AG09319 (cell line): ENCODE results near the gene GPR78.
"Not testable (repeated sequence)": the region's sequence is repeated elsewhere in the genome, so short reads cannot be mapped to it uniquely, and the experiment has no call there.

Source experiments
- DNase-seq: peaks from one replicate; pipeline ENCODE4 v3.0.0-alpha.2; 2010; ENCODE audit warnings: low read depth; ENCODE audit errors: extremely low read depth
- CTCF ChIP-seq: IDR thresholded peaks from 2 replicates; pipeline ENCODE4 v1.5.1; 2011; ENCODE audit warnings: low read depth, mild to moderate bottlenecking, inconsistent platforms, low read length, moderate library complexity

The GPR78 gene

DNA sequence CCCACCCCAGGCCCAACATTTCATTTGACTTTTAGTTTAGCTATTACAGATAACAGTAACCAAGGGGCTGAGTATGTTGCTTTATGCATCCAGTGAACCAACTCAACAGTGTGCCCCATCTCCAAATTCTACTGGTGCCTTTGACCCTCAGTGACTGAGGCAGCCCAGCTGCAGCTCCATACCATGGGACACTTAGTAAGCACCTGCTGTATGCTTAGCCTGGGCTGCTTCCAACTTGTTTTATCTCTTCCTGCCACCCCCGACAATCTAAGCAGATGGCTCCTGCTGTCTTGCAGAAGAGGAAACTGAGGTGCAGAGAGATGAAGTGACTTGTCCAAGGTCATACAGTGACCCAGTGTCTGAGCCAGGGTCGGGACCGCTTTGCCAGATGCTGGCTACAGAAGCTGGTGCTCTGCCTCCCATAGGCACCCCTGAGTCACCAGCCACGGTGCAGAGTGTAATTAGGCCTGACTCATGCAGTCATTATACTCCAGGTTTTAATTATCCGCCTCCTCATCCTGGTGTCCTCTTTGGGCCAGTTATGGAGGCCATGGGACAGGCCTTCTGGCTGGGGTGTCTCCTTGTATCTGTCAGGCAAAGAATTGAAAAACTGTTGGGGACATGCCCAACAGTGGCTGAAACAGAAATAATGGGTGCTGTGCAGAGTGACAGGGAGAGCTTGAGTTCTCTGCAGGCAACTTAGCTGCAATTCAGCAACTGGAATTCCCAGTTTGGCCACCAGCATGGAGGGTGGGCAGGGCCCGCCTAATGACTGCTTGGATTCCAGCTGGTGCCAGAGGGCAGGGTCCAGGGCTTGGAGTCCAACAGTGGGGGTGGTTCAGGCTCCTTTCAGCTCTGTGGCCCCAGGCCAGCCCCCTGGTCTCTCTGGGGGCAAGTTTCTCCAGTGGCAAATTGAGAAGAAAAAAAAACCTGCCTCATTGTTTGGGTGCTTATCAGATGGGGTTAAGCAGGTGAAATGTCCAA lies 8.2 kb upstream of the GPR78 start:
- no peak for TF ChIP-seq CTCF
- no peak for DNase-seq

- TF ChIP-seq CTCF, result no peak
- DNase-seq, result no peak
Measured at GRCh38 chr4:8573266-8573665, 6.9 kb upstream of the GPR78 start.

DNA sequence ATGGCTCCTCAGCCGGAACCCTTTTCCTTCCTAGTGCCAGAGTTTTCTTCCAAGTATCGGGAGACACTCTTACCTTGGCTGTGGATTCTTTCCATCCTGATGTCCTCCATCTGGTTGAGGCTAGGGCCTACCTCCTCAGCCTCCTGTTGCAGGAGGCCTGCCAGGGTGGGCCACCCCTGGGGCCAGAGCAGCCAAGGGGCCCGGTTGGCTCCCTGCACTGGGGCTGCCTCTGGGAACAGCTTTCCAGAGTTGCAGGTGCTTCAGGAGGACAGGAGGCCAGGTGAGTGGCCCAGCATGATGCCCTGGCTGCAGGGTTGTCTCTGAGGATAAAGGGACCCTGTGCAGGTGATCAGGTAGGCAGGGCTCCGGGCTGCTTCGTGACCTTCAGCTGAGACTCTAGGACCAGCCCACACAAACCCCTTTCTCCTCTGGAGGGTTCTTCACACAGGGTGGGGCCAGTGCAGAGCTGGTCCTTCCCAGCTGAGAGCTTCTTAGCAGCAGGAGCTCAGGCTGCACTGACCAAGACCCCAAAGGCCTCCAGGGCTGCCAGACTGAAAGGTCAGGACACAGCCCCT lies 5.3 kb upstream of the GPR78 start:
- no peak for DNase-seq
- no peak for TF ChIP-seq CTCF

- no peak for DNase-seq
- TF ChIP-seq CTCF, result no peak
Measured at GRCh38 chr4:8575457-8575856, 4.7 kb upstream of the GPR78 start.

GRCh38 chr4:8576591-8576990 lies 3.6 kb upstream of the GPR78 start:
- not testable (repeated sequence) for DNase-seq

GRCh38 chr4:8577046-8577445 lies 3.1 kb upstream of the GPR78 start:
- no peak for DNase-seq
- no peak for TF ChIP-seq CTCF

DNA sequence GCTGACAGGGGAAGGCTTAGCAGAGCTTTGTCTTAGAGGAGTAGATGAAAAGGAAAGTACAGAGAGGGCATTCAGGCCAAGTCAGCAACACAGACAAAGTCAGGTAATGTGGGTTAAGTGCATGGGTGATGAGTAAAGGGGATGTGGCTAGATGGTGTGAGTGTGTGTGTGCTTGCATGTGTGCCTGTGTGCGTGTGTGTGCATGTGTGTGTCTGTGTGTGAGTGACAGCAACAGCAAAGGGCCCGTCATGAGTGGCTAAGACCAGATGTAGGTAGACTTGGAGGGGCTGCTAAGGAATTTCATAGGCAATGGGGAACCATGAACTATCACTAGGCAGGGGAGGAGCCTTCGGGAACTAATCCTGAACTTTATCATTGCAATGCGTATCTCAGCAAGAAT lies 2.2 kb upstream of the GPR78 start:
- no peak for DNase-seq
- no peak for TF ChIP-seq CTCF
